ENCODE results near the gene GNAI3.

GRCh38 chr1:109504974-109505373 lies 43.4 kb upstream of the GNAI3 start:
- TF ChIP-seq CTCF (IDR thresholded peaks at IDR 0.05), result no peak
- TF ChIP-seq POLR2A (IDR thresholded peaks at IDR 0.05), result no peak

Data from heart left ventricle (tissue), 13 donors.